Memory B cell (primary cell): ENCODE results near the gene SOX8.

ENCODE experiments used
- ATAC-seq: fragments of 150-1000 bp; cut with Tn5 transposase; 2 replicates; pipeline ENCODE4 v1.10.0; 2021; ENCODE audit warnings: low read depth, mild to moderate bottlenecking, moderate library complexity
- DNase-seq, 2 donors: peaks; one replicate each; pipeline ENCODE4 v3.0.0; 2022; ENCODE audit warnings: low spot score in 2 of 2
- H3K27ac Mint-ChIP-seq: one replicate; pipeline ENCODE4 v1.8.0; 2022; ENCODE audit warnings: mild to moderate bottlenecking, moderate library complexity, mixed read lengths
- H3K27me3 Mint-ChIP-seq: one replicate; pipeline ENCODE4 v1.8.0; 2022; ENCODE audit warnings: mixed read lengths
- H3K36me3 Mint-ChIP-seq: one replicate; pipeline ENCODE4 v1.8.0; 2022; ENCODE audit warnings: mild to moderate bottlenecking, mixed read lengths
- H3K4me1 Mint-ChIP-seq: one replicate; pipeline ENCODE4 v1.8.0; 2022; ENCODE audit warnings: mixed read lengths
- H3K4me3 Mint-ChIP-seq: one replicate; pipeline ENCODE4 v1.8.0; 2022; ENCODE audit warnings: mild to moderate bottlenecking, moderate library complexity, mixed read lengths
- H3K9me3 Mint-ChIP-seq: one replicate; pipeline ENCODE4 v1.8.0; 2022; ENCODE audit warnings: mixed read lengths

Gene SOX8

DNA sequence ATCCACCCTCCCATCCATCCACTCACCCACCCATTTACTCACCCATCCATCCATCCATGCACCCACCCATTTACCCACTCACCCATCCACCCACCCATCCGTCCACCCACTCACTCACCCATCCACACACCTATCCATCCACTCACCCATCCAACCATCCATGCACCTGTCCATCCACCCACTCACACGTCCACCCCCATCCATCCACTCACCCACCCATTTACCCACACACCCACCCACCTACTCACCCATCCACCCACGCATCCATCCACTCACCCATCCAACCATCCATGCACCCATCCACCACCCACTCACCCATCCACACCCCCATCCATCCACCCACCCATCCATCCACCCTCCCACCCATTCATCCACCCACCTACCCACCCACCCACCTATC lies 12.2 kb downstream of the SOX8 start:
- H3K27me3 Mint-ChIP-seq = peaks cover 24% of the 10 kb centered on the region
- H3K9me3 Mint-ChIP-seq = no peaks in the 10 kb centered on the region
- no peaks in the 10 kb centered on the region for H3K4me1 Mint-ChIP-seq
- H3K36me3 Mint-ChIP-seq = no peaks in the 10 kb centered on the region
- no peak overlapping the region for H3K27ac Mint-ChIP-seq
- DNase-seq = no peak
- no peak for ATAC-seq
- no peak overlapping the region for H3K4me3 Mint-ChIP-seq

- Mint-ChIP-seq H3K36me3 (no peaks in the 10 kb centered on the region), H3K9me3 (no peaks in the 10 kb centered on the region), H3K27ac (no peak overlapping the region), H3K27me3 (peaks cover 25% of the 10 kb centered on the region), H3K4me1 (no peaks in the 10 kb centered on the region), H3K4me3 (no peak overlapping the region)
- no peak for DNase-seq
- ATAC-seq = no peak
Measured at GRCh38 chr16:995087-995486, 13.5 kb downstream of the SOX8 start.

GRCh38 chr16:995783-996182 lies 14.2 kb downstream of the SOX8 start:
- H3K4me3 Mint-ChIP-seq = no peak overlapping the region
- H3K27ac Mint-ChIP-seq = no peak overlapping the region
- no peak for ATAC-seq
- no peaks in the 10 kb centered on the region for H3K36me3 Mint-ChIP-seq
- no peak for DNase-seq
- H3K4me1 Mint-ChIP-seq = no peaks in the 10 kb centered on the region
- H3K27me3 Mint-ChIP-seq = peaks cover 25% of the 10 kb centered on the region
- no peaks in the 10 kb centered on the region for H3K9me3 Mint-ChIP-seq

DNA sequence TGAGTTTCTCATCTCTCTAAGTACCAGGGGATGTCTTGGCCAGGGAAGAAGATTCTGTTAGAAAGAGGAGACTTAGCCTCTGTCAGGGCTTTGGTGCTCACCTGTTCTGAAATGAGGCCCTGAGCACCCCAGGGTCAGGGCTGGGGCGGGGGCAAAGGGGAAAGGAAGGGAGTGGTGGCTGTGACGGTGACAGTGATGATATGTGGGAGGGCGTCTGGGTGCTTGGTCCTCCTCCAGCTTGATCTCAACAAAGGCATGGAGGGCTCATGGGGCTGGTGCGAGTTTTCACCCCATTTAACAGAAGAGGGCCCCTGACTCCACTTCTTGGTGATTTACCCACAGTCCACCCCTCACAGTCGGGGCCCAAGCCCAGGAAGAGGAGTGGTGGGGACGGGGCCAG lies 15.1 kb downstream of the SOX8 start:
- Mint-ChIP-seq H3K4me3 (no peak overlapping the region), H3K27me3 (peaks cover 25% of the 10 kb centered on the region), H3K36me3 (no peaks in the 10 kb centered on the region), H3K4me1 (no peaks in the 10 kb centered on the region), H3K9me3 (no peaks in the 10 kb centered on the region), H3K27ac (no peak overlapping the region)
- DNase-seq = no peak
- no peak for ATAC-seq

- Mint-ChIP-seq H3K27me3 (peaks cover 25% of the 10 kb centered on the region), H3K36me3 (no peaks in the 10 kb centered on the region), H3K9me3 (no peaks in the 10 kb centered on the region), H3K4me3 (no peak overlapping the region), H3K27ac (no peak overlapping the region), H3K4me1 (no peaks in the 10 kb centered on the region)
- no peak for DNase-seq
- no peak for ATAC-seq
Measured at GRCh38 chr16:997440-998051, 16.0 kb downstream of the SOX8 start.

GRCh38 chr16:998211-998610 lies 16.6 kb downstream of the SOX8 start:
- no peak for ATAC-seq
- H3K27ac Mint-ChIP-seq = no peak overlapping the region
- no peaks in the 10 kb centered on the region for H3K9me3 Mint-ChIP-seq
- no peak overlapping the region for H3K4me3 Mint-ChIP-seq
- no peaks in the 10 kb centered on the region for H3K36me3 Mint-ChIP-seq
- peaks cover 25% of the 10 kb centered on the region for H3K27me3 Mint-ChIP-seq
- DNase-seq = no peak
- no peaks in the 10 kb centered on the region for H3K4me1 Mint-ChIP-seq

GRCh38 chr16:998615-999014 lies 17.0 kb downstream of the SOX8 start:
- no peak overlapping the region for H3K4me3 Mint-ChIP-seq
- peaks cover 24% of the 10 kb centered on the region for H3K27me3 Mint-ChIP-seq
- no peaks in the 10 kb centered on the region for H3K36me3 Mint-ChIP-seq
- H3K27ac Mint-ChIP-seq = no peak overlapping the region
- H3K9me3 Mint-ChIP-seq = no peaks in the 10 kb centered on the region
- DNase-seq (no peak), ATAC-seq (no peak)
- no peaks in the 10 kb centered on the region for H3K4me1 Mint-ChIP-seq

DNA sequence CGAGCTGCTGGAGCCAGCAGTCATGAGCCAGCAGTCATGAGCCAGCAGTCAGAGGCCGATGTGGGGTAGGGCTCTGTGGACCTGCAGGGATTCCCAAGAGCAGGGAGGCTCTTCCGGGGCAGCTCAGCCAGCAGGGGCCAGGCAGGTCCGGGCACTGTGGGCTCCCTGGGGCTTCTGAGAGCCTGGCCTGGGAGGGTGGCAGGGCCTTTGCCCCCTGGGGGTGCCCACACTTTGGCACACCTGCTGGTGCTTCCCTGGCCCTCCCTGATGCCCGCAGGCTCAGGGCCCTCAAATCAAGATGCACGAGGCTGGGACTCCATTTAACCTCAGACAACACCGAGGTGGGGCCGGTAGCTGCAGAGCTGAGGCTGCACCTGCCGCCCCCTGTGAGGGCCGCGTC lies 18.1 kb downstream of the SOX8 start:
- ATAC-seq (no peak), DNase-seq (no peak)
- Mint-ChIP-seq H3K4me1 (no peaks in the 10 kb centered on the region), H3K36me3 (no peaks in the 10 kb centered on the region), H3K4me3 (no peak overlapping the region), H3K27me3 (peaks cover 16% of the 10 kb centered on the region), H3K27ac (no peak overlapping the region), H3K9me3 (no peaks in the 10 kb centered on the region)

- DNase-seq (no peak), ATAC-seq (no peak)
- Mint-ChIP-seq H3K27ac (no peak overlapping the region), H3K4me3 (no peak overlapping the region), H3K9me3 (no peaks in the 10 kb centered on the region), H3K27me3 (peaks cover 15% of the 10 kb centered on the region), H3K4me1 (no peaks in the 10 kb centered on the region), H3K36me3 (no peaks in the 10 kb centered on the region)
Measured at GRCh38 chr16:1000608-1001007, 19.0 kb downstream of the SOX8 start.

GRCh38 chr16:1001096-1001495 lies 19.5 kb downstream of the SOX8 start:
- ATAC-seq (no peak), DNase-seq (no peak)
- no peak overlapping the region for H3K27ac Mint-ChIP-seq
- H3K36me3 Mint-ChIP-seq = no peaks in the 10 kb centered on the region
- no peak overlapping the region for H3K4me3 Mint-ChIP-seq
- peaks cover 15% of the 10 kb centered on the region for H3K27me3 Mint-ChIP-seq
- H3K4me1 Mint-ChIP-seq = no peaks in the 10 kb centered on the region
- H3K9me3 Mint-ChIP-seq = no peaks in the 10 kb centered on the region

DNA sequence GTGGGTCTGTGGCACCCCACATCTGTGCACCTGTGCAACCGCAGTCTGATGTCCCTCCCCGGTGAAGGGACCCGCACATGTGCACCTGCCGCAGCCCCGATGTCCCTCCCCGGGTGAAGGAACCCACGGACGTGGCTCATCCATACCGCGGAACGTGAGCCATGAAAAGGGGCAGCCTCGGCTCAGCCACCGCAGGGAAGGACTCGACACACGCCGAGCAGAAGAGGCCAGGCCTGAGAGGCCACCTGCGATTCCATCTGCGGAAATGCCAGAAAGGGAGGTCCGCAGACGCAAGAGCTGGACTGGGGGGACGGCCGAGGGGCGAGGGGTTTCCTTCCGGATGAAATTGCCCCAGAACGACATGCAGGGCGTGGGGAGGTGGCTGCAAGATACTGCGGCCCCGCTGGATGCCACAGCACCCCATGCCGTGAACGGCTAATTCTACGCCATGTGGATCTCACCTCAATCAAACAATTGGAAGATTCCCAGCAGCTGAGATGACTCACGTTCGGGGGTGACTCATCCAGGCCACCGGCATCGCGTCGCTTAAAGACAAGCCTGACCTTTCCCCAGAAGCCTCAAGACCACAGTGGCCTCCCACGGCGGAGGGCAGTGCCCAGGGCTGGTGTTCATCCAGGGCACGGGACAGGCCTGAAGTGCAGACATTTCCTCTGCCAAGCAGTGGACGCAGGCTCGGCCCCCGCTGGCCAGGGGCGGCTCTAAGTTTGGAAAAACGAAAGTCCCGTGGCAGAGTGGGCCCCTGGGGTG lies 21.0 kb downstream of the SOX8 start:
- ATAC-seq (no peak), DNase-seq (no peak)
- Mint-ChIP-seq H3K4me1 (no peaks in the 10 kb centered on the region), H3K27ac (no peak overlapping the region), H3K36me3 (no peaks in the 10 kb centered on the region), H3K9me3 (no peaks in the 10 kb centered on the region), H3K27me3 (peaks cover 11% of the 10 kb centered on the region), H3K4me3 (no peak overlapping the region)

DNA sequence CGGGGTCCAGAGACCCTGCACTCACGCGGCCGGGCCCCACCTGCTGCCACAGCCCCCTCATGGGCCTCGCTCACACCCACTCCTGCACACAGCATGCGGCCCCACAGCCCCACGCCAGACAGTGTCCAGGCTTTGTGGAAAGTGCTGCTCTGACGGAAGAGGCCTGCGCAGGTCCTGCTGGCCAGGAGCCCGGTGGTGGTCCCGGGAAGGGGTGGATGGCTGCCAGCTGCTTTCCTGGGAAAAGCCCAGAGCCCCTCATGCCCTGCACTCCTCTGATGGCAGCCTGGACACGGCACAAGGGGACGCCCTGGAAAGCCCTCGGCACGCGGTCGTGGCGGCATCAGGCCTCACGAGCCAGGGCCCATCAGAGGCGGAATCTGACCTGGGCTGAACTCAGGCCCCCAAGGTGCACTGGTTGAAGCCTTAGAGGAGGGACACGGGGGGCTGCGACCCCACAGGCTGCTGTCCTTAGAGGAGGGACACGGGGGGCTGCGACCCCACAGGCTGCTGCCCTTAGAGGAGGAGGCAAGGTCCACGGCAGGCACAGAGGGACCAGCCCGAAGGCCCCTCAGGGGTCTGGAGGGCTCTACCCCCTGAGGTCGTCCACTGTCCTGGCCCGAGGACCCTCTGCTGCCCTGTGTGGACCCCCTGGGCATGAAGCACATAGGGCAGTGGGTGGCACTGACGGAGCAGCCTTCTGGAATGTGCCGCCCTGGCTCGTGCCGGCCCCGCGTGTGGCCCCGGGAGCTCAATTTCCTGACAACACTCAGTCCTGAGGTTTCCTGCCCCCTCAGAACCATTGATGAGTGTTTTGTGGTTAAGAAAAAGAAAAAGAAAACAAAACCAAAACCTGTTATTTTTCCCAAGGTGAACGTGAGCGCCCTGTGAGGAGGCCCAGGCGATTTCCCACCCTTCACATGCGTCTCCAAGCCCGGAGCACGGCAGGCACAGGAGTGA lies 22.1 kb downstream of the SOX8 start:
- no peak for DNase-seq
- no peaks in the 10 kb centered on the region for H3K36me3 Mint-ChIP-seq
- no peak overlapping the region for H3K4me3 Mint-ChIP-seq
- peaks cover 12% of the 10 kb centered on the region for H3K27me3 Mint-ChIP-seq
- peaks cover 2% of the 10 kb centered on the region for H3K4me1 Mint-ChIP-seq
- no peak for ATAC-seq
- H3K27ac Mint-ChIP-seq = no peak overlapping the region
- H3K9me3 Mint-ChIP-seq = no peaks in the 10 kb centered on the region

- ATAC-seq = no peak
- no peak overlapping the region for H3K27ac Mint-ChIP-seq
- no peaks in the 10 kb centered on the region for H3K9me3 Mint-ChIP-seq
Measured at GRCh38 chr16:1005286-1005685, 23.7 kb downstream of the SOX8 start.

DNA sequence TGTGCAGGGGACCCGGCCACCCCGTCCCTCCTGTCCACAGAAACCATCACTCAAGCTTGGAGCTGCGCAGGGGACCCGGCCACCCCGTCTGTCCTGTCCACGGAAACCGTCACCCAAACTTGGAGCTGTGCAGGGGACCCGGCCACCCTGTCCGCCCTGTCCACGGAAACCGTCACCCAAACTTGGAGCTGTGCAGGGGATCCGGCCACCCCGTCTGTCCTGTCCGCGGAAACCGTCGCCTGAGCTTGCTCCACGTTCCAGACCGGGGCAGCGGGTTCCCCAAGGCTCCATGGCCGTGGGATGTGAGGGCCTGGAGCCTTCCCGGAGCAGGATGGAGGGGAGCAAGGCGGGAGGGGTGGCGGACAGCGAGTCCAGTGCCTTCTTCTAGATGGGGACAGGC lies 25.2 kb downstream of the SOX8 start:
- DNase-seq (no peak), ATAC-seq (no peak)
- H3K27me3 Mint-ChIP-seq = peaks cover 15% of the 10 kb centered on the region
- H3K4me1 Mint-ChIP-seq = peaks cover 3% of the 10 kb centered on the region
- no peak overlapping the region for H3K4me3 Mint-ChIP-seq
- H3K27ac Mint-ChIP-seq = no peak overlapping the region
- H3K36me3 Mint-ChIP-seq = no peaks in the 10 kb centered on the region
- H3K9me3 Mint-ChIP-seq = no peaks in the 10 kb centered on the region

More at GRCh38 chr16:1005286-1005685, 23.7 kb downstream of the SOX8 start:
- H3K36me3 Mint-ChIP-seq = no peaks in the 10 kb centered on the region
- no peak overlapping the region for H3K4me3 Mint-ChIP-seq
- DNase-seq = no peak
- H3K4me1 Mint-ChIP-seq = peaks cover 3% of the 10 kb centered on the region
- peaks cover 12% of the 10 kb centered on the region for H3K27me3 Mint-ChIP-seq
